ENCODE measurements around the gene SUCNR1.
"Not testable (repeated sequence)": the region's sequence is repeated elsewhere in the genome, so short reads cannot be mapped to it uniquely, and the experiment has no call there.

SUCNR1 gene

GRCh38 chr3:151926956-151927355 lies 53.5 kb downstream of the SUCNR1 start:
- H3K9me3 ChIP-seq (ENCODE audit: insufficient read depth, low read length, severe bottlenecking), result no peaks in the 10 kb centered on the region
- no peaks in the 10 kb centered on the region for H3K79me2 ChIP-seq (ENCODE audit: insufficient read depth, low read length)
- no peaks in the 10 kb centered on the region for H3K4me1 ChIP-seq (ENCODE audit: insufficient read depth, low read length)
- H3K27me3 ChIP-seq (ENCODE audit: insufficient read depth, low read length, poor library complexity), result no peaks in the 10 kb centered on the region
- DNase-seq, result no peak
- no peak for TF ChIP-seq CTCF (IDR thresholded peaks at IDR 0.05; ENCODE audit: borderline replicate concordance, extremely low read depth, low read length, poor library complexity, severe bottlenecking)
- no peak for TF ChIP-seq EZH2 (IDR thresholded peaks at IDR 0.05; ENCODE audit: borderline replicate concordance, low read depth, low read length, severe bottlenecking)
- no peak overlapping the region for H3K4me3 ChIP-seq (ENCODE audit: low read depth in 1 of 2, low read length in 2 of 2)
- no peak overlapping the region for H3K9ac ChIP-seq (ENCODE audit: low read depth, low read length)
- ATAC-seq (ENCODE audit: insufficient read depth, low read depth), result no peak
- H3K36me3 ChIP-seq (ENCODE audit: insufficient read depth, low read length), result no peaks in the 10 kb centered on the region
- H2AFZ ChIP-seq (ENCODE audit: low read depth, low read length), result no peak overlapping the region
- H3K4me2 ChIP-seq (ENCODE audit: insufficient read depth, low read length), result no peak overlapping the region
- no peak overlapping the region for H3K27ac ChIP-seq (ENCODE audit: low read length)
- no peaks in the 10 kb centered on the region for H4K20me1 ChIP-seq (ENCODE audit: insufficient read depth, low read length)

GRCh38 chr3:151927915-151928525 lies 54.6 kb downstream of the SUCNR1 start:
- not testable (repeated sequence) for DNase-seq; H3K27me3 ChIP-seq (ENCODE audit: insufficient read depth, low read length, poor library complexity); H3K27ac ChIP-seq (ENCODE audit: low read length); H3K36me3 ChIP-seq (ENCODE audit: insufficient read depth, low read length); H3K9ac ChIP-seq (ENCODE audit: low read depth, low read length); H3K4me2 ChIP-seq (ENCODE audit: insufficient read depth, low read length); H4K20me1 ChIP-seq (ENCODE audit: insufficient read depth, low read length); ATAC-seq (ENCODE audit: insufficient read depth, low read depth); H3K4me1 ChIP-seq (ENCODE audit: insufficient read depth, low read length); H3K79me2 ChIP-seq (ENCODE audit: insufficient read depth, low read length); H2AFZ ChIP-seq (ENCODE audit: low read depth, low read length); H3K4me3 ChIP-seq (ENCODE audit: low read depth in 1 of 2, low read length in 2 of 2); H3K9me3 ChIP-seq (ENCODE audit: insufficient read depth, low read length, severe bottlenecking)

- Histone ChIP-seq H3K27ac (ENCODE audit: low read length) (no peak overlapping the region), H3K4me2 (ENCODE audit: insufficient read depth, low read length) (no peak overlapping the region), H2AFZ (ENCODE audit: low read depth, low read length) (no peak overlapping the region), H3K79me2 (ENCODE audit: insufficient read depth, low read length) (no peaks in the 10 kb centered on the region), H3K4me1 (ENCODE audit: insufficient read depth, low read length) (no peaks in the 10 kb centered on the region), H3K27me3 (ENCODE audit: insufficient read depth, low read length, poor library complexity) (no peaks in the 10 kb centered on the region), H3K9me3 (ENCODE audit: insufficient read depth, low read length, severe bottlenecking) (no peaks in the 10 kb centered on the region), H3K4me3 (ENCODE audit: low read depth in 1 of 2, low read length in 2 of 2) (no peak overlapping the region), H3K36me3 (ENCODE audit: insufficient read depth, low read length) (no peaks in the 10 kb centered on the region), H3K9ac (ENCODE audit: low read depth, low read length) (no peak overlapping the region), H4K20me1 (ENCODE audit: insufficient read depth, low read length) (no peaks in the 10 kb centered on the region)
- no peak for ATAC-seq (ENCODE audit: insufficient read depth, low read depth)
- TF ChIP-seq EZH2 (IDR thresholded peaks at IDR 0.05; ENCODE audit: borderline replicate concordance, low read depth, low read length, severe bottlenecking), result no peak
- no peak for TF ChIP-seq CTCF (IDR thresholded peaks at IDR 0.05; ENCODE audit: borderline replicate concordance, extremely low read depth, low read length, poor library complexity, severe bottlenecking)
- DNase-seq, result no peak
Measured at GRCh38 chr3:151931171-151931570, 57.7 kb downstream of the SUCNR1 start.

- Histone ChIP-seq H2AFZ (ENCODE audit: low read depth, low read length) (no peak overlapping the region), H3K79me2 (ENCODE audit: insufficient read depth, low read length) (no peaks in the 10 kb centered on the region), H3K4me3 (ENCODE audit: low read depth in 1 of 2, low read length in 2 of 2) (no peak overlapping the region), H4K20me1 (ENCODE audit: insufficient read depth, low read length) (no peaks in the 10 kb centered on the region), H3K9me3 (ENCODE audit: insufficient read depth, low read length, severe bottlenecking) (no peaks in the 10 kb centered on the region), H3K27ac (ENCODE audit: low read length) (no peak overlapping the region), H3K27me3 (ENCODE audit: insufficient read depth, low read length, poor library complexity) (no peaks in the 10 kb centered on the region), H3K4me1 (ENCODE audit: insufficient read depth, low read length) (no peaks in the 10 kb centered on the region), H3K9ac (ENCODE audit: low read depth, low read length) (no peak overlapping the region), H3K4me2 (ENCODE audit: insufficient read depth, low read length) (no peak overlapping the region), H3K36me3 (ENCODE audit: insufficient read depth, low read length) (no peaks in the 10 kb centered on the region)
- ATAC-seq (ENCODE audit: insufficient read depth, low read depth) (no peak), DNase-seq (no peak)
- no peak for TF ChIP-seq CTCF (IDR thresholded peaks at IDR 0.05; ENCODE audit: borderline replicate concordance, extremely low read depth, low read length, poor library complexity, severe bottlenecking)
- no peak for TF ChIP-seq EZH2 (IDR thresholded peaks at IDR 0.05; ENCODE audit: borderline replicate concordance, low read depth, low read length, severe bottlenecking)
Measured at GRCh38 chr3:151933234-151933853, 59.9 kb downstream of the SUCNR1 start.
